Fibroblast of villous mesenchyme (primary cell): ENCODE results near the gene DACH1. TPM values are rescaled to one million over a fixed set of nuclear protein-coding genes. Genes with fewer than 3 reads are reported as not detected.

Experiments
- DNase-seq: peaks from one replicate; pipeline ENCODE4 v3.0.0-alpha.2; 2010; ENCODE audit warnings: low read depth
- H3K4me3 ChIP-seq: 2 replicates; pipeline ENCODE4 v1.5.1; 2011; ENCODE audit warnings: low read depth, mild to moderate bottlenecking, low read length
- total RNA-seq: library from RNA; depleted of rRNA; stranded (reverse); fragments of >200 nt; gene quantifications from 2 replicates; pipeline ENCODE4 v1.2.3, GENCODE V29; 2012
- TF ChIP-seq, protein P1 (sequence below): IDR thresholded peaks from 2 replicates; pipeline ENCODE4 v1.5.1; 2012; ENCODE audit warnings: low read depth, mild to moderate bottlenecking, low read length; ENCODE audit not compliant: insufficient read depth

The DACH1 gene
- total RNA-seq, 1 donor: 0.43 TPM

DNA sequence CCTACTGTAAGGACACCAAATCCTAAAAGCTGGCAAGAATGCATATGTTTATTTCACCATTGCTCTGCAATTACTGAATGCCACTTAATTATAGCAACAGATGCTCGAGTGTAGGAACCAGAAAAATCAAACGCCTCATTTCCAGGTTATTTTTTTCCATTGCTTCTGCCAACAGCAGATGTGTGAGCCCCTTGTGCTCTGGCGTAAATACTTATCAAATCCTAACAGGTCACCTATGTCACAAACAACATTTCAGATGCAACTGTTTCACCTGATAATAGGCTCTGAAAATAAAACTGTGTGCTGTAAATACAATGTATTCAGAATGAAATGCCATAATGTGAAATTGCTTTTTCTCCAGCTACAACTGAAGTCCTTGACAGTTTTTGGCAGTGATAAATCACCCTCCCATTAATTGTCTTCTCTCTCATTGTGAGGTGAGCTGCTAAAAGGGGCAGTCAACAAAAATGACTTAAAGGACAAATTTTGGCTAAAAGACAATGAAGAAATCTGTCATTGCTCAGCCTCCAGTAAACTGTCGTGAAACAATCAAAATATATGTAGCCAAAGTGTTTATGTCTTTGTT lies 344.0 kb downstream of the DACH1 start:
- no peak for DNase-seq
- no peak overlapping the region for H3K4me3 ChIP-seq
- TF ChIP-seq, protein P1, sequence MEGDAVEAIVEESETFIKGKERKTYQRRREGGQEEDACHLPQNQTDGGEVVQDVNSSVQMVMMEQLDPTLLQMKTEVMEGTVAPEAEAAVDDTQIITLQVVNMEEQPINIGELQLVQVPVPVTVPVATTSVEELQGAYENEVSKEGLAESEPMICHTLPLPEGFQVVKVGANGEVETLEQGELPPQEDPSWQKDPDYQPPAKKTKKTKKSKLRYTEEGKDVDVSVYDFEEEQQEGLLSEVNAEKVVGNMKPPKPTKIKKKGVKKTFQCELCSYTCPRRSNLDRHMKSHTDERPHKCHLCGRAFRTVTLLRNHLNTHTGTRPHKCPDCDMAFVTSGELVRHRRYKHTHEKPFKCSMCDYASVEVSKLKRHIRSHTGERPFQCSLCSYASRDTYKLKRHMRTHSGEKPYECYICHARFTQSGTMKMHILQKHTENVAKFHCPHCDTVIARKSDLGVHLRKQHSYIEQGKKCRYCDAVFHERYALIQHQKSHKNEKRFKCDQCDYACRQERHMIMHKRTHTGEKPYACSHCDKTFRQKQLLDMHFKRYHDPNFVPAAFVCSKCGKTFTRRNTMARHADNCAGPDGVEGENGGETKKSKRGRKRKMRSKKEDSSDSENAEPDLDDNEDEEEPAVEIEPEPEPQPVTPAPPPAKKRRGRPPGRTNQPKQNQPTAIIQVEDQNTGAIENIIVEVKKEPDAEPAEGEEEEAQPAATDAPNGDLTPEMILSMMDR: no peak

GRCh38 chr13:71517004-71517403 lies 350.0 kb downstream of the DACH1 start:
- TF ChIP-seq, protein P1: no peak
- DNase-seq: peak; percentile 49
- no peak overlapping the region for H3K4me3 ChIP-seq

GRCh38 chr13:71516521-71516920 lies 350.5 kb downstream of the DACH1 start:
- TF ChIP-seq, protein P1: no peak
- no peak for DNase-seq
- H3K4me3 ChIP-seq: no peak overlapping the region

GRCh38 chr13:71515744-71516038 lies 351.3 kb downstream of the DACH1 start:
- TF ChIP-seq, protein P1: no peak
- no peak overlapping the region for H3K4me3 ChIP-seq

DNA sequence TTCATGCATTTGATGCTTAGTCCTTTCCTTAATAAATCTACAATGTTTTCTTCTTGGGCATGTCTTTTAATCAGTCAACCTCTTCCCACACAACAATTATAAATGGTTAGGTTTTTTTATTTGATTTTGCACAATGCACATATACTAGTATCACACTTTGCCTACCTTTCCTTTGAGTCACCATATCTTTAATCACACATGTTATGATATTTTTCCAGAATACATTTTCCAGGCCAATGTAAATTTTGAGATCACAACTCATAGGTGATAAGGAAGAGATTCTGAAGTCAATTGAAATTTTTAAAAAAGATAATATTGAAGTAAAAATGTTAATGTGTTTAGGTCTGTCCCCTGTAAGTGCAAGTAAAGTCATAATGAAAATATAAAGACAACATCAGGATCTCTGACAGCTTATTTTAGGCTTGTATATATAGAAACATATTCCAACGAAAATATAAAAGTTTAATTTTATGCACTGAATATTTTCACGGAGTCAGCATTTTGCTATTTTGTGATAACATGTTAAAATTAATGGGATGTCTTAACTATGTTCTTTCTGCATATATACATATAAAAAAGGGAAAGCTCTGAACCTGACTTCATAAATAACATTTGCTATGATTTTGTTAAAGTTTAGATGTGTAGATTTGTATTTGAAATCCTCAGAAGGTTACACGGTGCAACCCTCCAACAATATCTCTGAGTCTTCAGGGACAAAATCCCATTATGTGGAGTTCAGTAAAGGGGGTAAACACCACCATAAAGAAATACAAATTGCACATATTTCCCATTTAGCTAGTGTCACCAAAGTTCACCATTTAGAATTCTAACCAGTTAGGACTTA lies 351.9 kb downstream of the DACH1 start:
- no peak for DNase-seq
- TF ChIP-seq, protein P1: no peak

More at GRCh38 chr13:71515744-71516038, 351.3 kb downstream of the DACH1 start:
- DNase-seq: no peak

GRCh38 chr13:71513411-71514033 lies 353.5 kb downstream of the DACH1 start:
- TF ChIP-seq, protein P1: no peak
- DNase-seq: no peak

More for the DNA sequence above, 351.9 kb downstream of the DACH1 start:
- no peak overlapping the region for H3K4me3 ChIP-seq

More at GRCh38 chr13:71513411-71514033, 353.5 kb downstream of the DACH1 start:
- no peak overlapping the region for H3K4me3 ChIP-seq
